Measurements from ENCODE around the gene SLC8A1. TPM values are rescaled to one million over a fixed set of nuclear protein-coding genes. Genes with fewer than 3 reads are reported as not detected.

SLC8A1 gene
- total and polyA plus RNA-seq, 10 of the 15 experiments (the other 5 are each of a cell fraction or from before 2014, with no cell fraction given) = under 0.01 to 1.2 (median 0.01) TPM; not detected in 3

DNA sequence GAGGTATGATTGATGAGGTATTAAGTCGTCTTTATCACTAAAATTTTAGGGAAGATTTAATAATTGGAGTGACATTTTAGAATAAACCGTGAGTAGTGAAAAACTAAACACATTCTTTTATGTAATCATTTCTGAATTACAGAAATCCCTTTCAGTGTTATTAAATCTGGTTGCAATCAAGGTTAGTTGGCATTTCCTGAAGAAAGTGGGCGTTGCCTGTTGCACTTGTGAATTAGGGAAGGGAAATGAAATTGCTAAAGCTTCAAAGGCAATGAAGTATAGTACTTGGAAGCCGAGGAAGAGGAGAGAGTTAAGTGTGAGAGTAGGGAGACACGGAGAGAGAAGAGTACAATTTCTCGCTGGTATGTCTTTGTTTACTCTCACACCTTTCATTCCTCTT, 274.5 kb downstream of the SLC8A1 start:
- Histone ChIP-seq H3K4me1 (ENCODE audit: control insufficient read depth, insufficient read depth, low read length) (no peaks in the 10 kb centered on the region), H4K20me1 (ENCODE audit: control insufficient read depth, insufficient read depth) (no peaks in the 10 kb centered on the region), H3K27me3 (replicated peaks in 1 of 2; ENCODE audit: control insufficient read depth in 2 of 2, insufficient read depth in 2 of 2, low read length in 1 of 2) (no peaks in the 10 kb centered on the region), H3K4me2 (ENCODE audit: control insufficient read depth, insufficient read depth) (no peak overlapping the region), H3K27ac (ENCODE audit: control insufficient read depth, insufficient read depth) (no peak overlapping the region), H3K9me3 (replicated peaks; ENCODE audit: control insufficient read depth, insufficient read depth, low read length) (no peaks in the 10 kb centered on the region), H3K36me3 (ENCODE audit: control insufficient read depth in 2 of 2, insufficient read depth in 2 of 2, low read length in 1 of 2) (no peaks in the 10 kb centered on the region), H3K9ac (ENCODE audit: control insufficient read depth, insufficient read depth, low read length) (no peak overlapping the region), H2AFZ (ENCODE audit: control insufficient read depth, low read depth, low read length) (no peak overlapping the region), H3K79me2 (ENCODE audit: control insufficient read depth, insufficient read depth, low read length) (no peaks in the 10 kb centered on the region), H3K4me3 (no peak overlapping the region)
- ChIA-PET POLR2A (no interaction called here), RAD21 (ENCODE audit: unreplicated experiment) (no interaction called here), CTCF (no interaction called here), SMC1A (ENCODE audit: uncharacterized antibody, unreplicated experiment) (no interaction called here)
- in situ Hi-C loops (cut with MboI) = no loop called here
- TF ChIP-seq NR2C2 (IDR thresholded peaks at IDR 0.05; ENCODE audit: borderline replicate concordance, control insufficient read depth, insufficient read length, low read depth) = no peak
- TF ChIP-seq PML (IDR thresholded peaks at IDR 0.05; ENCODE audit: low read length) = no peak
- TF ChIP-seq SREBF2 (IDR thresholded peaks at IDR 0.05; ENCODE audit: low read length) = no peak
- TF ChIP-seq SIN3A (IDR thresholded peaks at IDR 0.05; ENCODE audit: low read depth, low read length) = no peak
- no peak for TF ChIP-seq POU2F2 (IDR thresholded peaks at IDR 0.05; ENCODE audit: borderline replicate concordance, low read depth, low read length)
- TF ChIP-seq, protein P1, sequence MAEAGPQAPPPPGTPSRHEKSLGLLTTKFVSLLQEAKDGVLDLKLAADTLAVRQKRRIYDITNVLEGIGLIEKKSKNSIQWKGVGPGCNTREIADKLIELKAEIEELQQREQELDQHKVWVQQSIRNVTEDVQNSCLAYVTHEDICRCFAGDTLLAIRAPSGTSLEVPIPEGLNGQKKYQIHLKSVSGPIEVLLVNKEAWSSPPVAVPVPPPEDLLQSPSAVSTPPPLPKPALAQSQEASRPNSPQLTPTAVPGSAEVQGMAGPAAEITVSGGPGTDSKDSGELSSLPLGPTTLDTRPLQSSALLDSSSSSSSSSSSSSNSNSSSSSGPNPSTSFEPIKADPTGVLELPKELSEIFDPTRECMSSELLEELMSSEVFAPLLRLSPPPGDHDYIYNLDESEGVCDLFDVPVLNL (IDR thresholded peaks at IDR 0.05; ENCODE audit: low read depth, low read length) = no peak
- TF ChIP-seq, protein P2, sequence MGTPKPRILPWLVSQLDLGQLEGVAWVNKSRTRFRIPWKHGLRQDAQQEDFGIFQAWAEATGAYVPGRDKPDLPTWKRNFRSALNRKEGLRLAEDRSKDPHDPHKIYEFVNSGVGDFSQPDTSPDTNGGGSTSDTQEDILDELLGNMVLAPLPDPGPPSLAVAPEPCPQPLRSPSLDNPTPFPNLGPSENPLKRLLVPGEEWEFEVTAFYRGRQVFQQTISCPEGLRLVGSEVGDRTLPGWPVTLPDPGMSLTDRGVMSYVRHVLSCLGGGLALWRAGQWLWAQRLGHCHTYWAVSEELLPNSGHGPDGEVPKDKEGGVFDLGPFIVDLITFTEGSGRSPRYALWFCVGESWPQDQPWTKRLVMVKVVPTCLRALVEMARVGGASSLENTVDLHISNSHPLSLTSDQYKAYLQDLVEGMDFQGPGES (IDR thresholded peaks at IDR 0.05) = no peak
- intact Hi-C loops (cut with micrococcal nuclease; ENCODE audit: unreplicated experiment) = no loop called here
- no peak for FAIRE-seq
- BruUV-seq (replicated peaks) = no TSS peak
- DNase-seq (ENCODE audit: low read depth, low spot score) = no peak
- ATAC-seq = no peak
- 27% methylated on average over 6 of the region's 6 CpGs for WGBS (ENCODE audit: insufficient coverage, insufficient replicate concordance, low lambda C conversion rate, missing lambda C conversion rate)

Measured in GM12878 (cell line).